GM23338 (cell line): ENCODE results near the gene MAZ.

Source experiments
- CTCF ChIP-seq, 2 experiments: fragments of 200-600 bp in 1 of 2; sonication (generic) in 1 of 2; conservative IDR thresholded peaks; 2 replicates each; pipeline versions ENCODE4 v1.5.1 to v1.6.1; 2016 to 2017; ENCODE audit warnings: antibody characterized with exemption in 2 of 2, low read depth in 2 of 2, mild to moderate bottlenecking in 2 of 2, moderate library complexity in 1 of 2
- EZH2 ChIP-seq: fragments of 200-600 bp; sonication (generic); IDR thresholded peaks from one replicate; pipeline ENCODE4 v1.8.0; 2017; ENCODE audit warnings: antibody characterized with exemption, mild to moderate bottlenecking, low read depth; ENCODE audit not compliant: unreplicated experiment
- POLR2AphosphoS5 ChIP-seq: IDR thresholded peaks from 2 replicates; pipeline ENCODE4 v1.6.1; 2016; ENCODE audit warnings: antibody characterized with exemption, low read depth

- TF ChIP-seq EZH2 (no peak), CTCF (conservative IDR thresholded peaks at IDR 0.05; ENCODE audit: low read depth in 2 of 2) (no peak), POLR2AphosphoS5 (no peak)
These were observed 29.6 kb downstream of the MAZ start for GRCh38 chr16:29835926-29836325.
